HuH-7 (cell line): ENCODE data around the gene ZMYND15.

Source experiments
- DNase-seq: peaks from one replicate; pipeline ENCODE4 v3.0.0; 2011; ENCODE audit warnings: low spot score

ZMYND15 gene

GRCh38 chr17:4742629-4743028 is 3.0 kb downstream of the ZMYND15 start:
- no peak for DNase-seq

- no peak for DNase-seq
These were observed 3.6 kb downstream of the ZMYND15 start for GRCh38 chr17:4743216-4743615.

- no peak for DNase-seq
These were observed 4.3 kb downstream of the ZMYND15 start for GRCh38 chr17:4743898-4744297.

GRCh38 chr17:4744999-4745969 is 5.7 kb downstream of the ZMYND15 start:
- DNase-seq = no peak

- DNase-seq = no peak
These were observed 8.2 kb downstream of the ZMYND15 start for GRCh38 chr17:4747847-4748246.

- DNase-seq = no peak
These were observed 9.1 kb downstream of the ZMYND15 start for GRCh38 chr17:4748686-4749085.

- no peak for DNase-seq
These were observed 11.0 kb downstream of the ZMYND15 start for GRCh38 chr17:4750606-4751005.

- no peak for DNase-seq
These were observed 12.3 kb downstream of the ZMYND15 start for GRCh38 chr17:4751932-4752331.

- no peak for DNase-seq
These were observed 13.8 kb downstream of the ZMYND15 start for GRCh38 chr17:4753392-4753791.

GRCh38 chr17:4759776-4760236 is 20.2 kb downstream of the ZMYND15 start:
- peak; percentile 46 for DNase-seq

GRCh38 chr17:4764595-4764994 is 25.0 kb downstream of the ZMYND15 start:
- DNase-seq = no peak

GRCh38 chr17:4766201-4766600 is 26.6 kb downstream of the ZMYND15 start:
- no peak for DNase-seq

- DNase-seq = no peak
These were observed 27.1 kb downstream of the ZMYND15 start for GRCh38 chr17:4766723-4767122.

GRCh38 chr17:4768298-4768697 is 28.7 kb downstream of the ZMYND15 start:
- DNase-seq = no peak

- no peak for DNase-seq
These were observed 30.0 kb downstream of the ZMYND15 start for GRCh38 chr17:4769628-4770027.

- DNase-seq = peak; percentile 42
These were observed 32.0 kb downstream of the ZMYND15 start, which contains the start of gene TM4SF5 for GRCh38 chr17:4771519-4772234. TSS of gene TM4SF5 (plus strand) at chr17:4771886. CDS start at chr17:4771923, 37 bp downstream.

- DNase-seq = no peak
These were observed 32.6 kb downstream of the ZMYND15 start for GRCh38 chr17:4772235-4772613.

- DNase-seq = peak; percentile 60
These were observed 38.5 kb downstream of the ZMYND15 start for GRCh38 chr17:4777969-4778760.

GRCh38 chr17:4780325-4780955 is 40.8 kb downstream of the ZMYND15 start:
- DNase-seq = no peak

- DNase-seq = no peak
These were observed 43.0 kb downstream of the ZMYND15 start for GRCh38 chr17:4782652-4783051.

GRCh38 chr17:4785311-4786105 is 45.9 kb downstream of the ZMYND15 start:
- DNase-seq = no peak
